ENCODE measurements around the gene LRP2.

Gene LRP2

DNA sequence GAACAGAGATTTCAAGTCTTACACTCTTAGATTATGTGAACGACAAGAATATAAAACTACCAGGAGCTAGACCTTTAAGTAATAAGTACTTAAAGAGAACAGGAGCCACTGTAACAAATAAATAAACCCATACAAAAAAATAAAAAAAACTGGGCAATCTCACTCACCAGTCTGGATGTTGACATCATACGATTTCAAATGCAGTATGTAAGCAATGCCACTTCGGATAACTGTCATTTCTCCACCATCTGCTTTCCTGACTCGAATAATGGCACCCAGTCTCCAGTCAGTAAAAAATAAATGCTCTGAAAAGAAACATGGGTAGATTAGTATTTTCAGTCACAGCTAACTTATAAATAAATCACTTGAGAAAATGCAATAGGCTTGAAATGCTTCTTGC, 115.1 kb downstream of the LRP2 start:
- DNase-seq (ENCODE audit: low read depth in 2 of 3, low spot score in 1 of 3): no peak

DNA sequence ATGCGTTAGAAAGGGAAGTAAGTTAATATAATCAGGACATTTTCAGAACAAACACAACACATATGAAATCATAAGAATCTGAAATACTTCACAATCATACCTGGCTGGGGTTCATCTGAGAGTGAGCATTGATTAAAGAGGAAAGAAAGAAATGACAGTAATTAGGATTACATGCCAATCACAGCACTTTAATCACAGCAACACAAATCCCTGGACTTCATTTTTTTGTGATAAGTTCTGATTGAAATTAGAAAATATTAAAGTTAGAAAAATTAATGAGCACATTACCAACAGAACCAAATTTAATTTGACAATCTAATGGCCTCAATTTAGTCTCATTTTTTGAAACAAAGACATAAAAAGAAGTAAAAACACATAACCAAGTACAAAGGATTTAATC, 121.9 kb downstream of the LRP2 start:
- no peak for DNase-seq (ENCODE audit: low read depth in 2 of 3, low spot score in 1 of 3)

DNA sequence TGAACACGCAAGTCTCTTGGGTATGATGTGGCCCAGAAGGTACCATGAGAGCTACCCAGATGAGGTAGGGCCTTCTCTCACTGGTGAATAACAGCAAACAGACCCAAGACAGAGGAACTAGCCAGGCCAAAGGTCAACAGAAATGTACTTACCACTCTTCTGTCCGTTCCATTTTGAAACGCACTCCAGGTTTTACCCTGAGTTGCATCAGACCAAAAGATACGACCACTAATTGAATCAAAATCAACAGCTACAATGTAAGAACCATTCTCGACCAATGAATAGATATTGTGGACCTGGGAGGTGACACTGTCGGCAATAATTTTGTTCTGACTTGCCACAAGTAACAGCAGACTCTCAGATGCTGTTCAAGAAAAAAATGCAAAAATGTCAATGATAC, 124.4 kb downstream of the LRP2 start:
- DNase-seq (ENCODE audit: low read depth in 2 of 3, low spot score in 1 of 3): no peak

DNA sequence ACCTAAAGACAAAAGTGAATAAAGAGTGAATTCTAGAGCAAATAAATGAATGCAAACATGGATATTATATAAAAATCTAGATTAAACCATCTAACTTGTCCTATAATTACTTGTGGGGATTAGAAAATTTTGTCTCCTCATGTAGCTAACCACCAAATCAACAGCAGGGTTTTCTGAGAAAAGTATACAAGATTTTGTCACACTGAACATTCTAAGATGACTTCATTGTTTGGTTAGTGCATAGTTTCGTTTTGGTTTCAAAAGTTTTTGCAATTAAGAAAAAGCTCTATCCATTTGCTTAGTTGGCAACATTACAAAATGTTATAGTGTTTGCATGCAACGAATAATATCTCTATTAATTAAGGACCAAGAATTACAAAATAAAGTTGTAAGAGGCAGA, 125.0 kb downstream of the LRP2 start:
- no peak for DNase-seq (ENCODE audit: low read depth in 2 of 3, low spot score in 1 of 3)

DNA sequence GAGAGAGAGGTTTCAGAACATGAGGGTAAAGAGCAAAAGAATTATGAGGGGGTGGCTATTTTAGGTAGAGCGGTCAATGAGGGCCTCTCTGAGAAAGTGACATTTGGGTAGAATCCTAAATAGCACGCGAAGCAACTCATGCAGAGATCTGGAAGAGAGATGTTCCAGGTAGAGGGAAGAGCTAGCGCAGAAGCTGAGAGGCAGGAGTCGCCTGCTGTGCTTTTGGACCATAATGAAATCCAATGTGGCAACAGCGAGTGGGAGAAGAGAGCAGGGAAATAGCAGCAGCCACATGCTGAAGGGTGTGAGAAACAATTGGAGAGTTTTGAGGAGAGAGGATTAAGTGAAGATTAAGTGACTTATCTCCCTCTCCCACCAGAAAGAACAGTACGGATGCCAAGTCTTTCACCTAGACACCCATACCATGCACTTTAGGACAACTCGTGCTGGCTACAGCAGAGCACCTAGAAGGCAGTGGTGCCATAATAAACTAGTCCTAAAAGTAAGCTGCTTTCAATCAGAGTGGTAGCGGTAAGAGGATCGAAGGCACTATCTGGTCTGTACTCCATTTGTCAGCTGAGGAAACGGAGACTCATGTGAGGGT, 129.7 kb downstream of the LRP2 start:
- DNase-seq (ENCODE audit: low read depth in 2 of 3, low spot score in 1 of 3): no peak

DNA sequence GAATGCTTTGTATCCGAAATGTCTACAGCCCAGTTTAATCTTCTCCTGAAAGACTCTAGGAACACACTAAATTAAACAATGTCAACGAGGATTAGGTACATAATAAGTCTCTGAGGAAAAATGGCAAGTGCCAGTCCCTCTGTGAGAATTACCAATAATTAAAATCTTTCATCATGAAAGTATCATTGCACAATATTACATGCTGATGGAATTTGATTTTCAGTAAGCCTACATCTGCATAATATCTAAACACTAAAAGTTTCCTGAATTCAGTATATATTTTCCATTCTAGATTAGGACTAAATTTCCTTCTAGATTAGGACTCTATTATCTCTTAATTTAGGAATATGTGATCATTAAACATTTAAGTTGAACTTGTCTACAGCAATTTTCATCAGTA, 132.1 kb downstream of the LRP2 start:
- no peak for DNase-seq (ENCODE audit: low read depth in 2 of 3, low spot score in 1 of 3)

DNA sequence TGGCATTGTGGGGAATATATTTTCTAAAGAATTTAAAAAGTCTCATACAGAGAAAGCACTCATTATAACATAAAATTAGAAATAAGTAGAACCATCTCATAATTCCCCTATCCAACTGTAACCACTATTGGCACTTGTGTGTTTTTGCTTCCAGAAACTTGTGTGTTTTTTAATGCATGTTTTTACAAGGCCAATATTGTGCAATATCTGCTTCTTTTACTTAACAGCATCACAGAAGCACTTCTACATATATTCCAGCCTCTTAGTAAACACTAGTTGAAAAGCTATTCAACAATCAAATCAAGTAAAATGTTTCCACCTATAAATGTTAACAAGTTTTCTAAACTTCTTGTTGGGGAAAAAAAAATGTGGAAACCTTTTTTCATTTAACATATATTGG, 132.7 kb downstream of the LRP2 start:
- DNase-seq (ENCODE audit: low read depth in 2 of 3, low spot score in 1 of 3): no peak

DNA sequence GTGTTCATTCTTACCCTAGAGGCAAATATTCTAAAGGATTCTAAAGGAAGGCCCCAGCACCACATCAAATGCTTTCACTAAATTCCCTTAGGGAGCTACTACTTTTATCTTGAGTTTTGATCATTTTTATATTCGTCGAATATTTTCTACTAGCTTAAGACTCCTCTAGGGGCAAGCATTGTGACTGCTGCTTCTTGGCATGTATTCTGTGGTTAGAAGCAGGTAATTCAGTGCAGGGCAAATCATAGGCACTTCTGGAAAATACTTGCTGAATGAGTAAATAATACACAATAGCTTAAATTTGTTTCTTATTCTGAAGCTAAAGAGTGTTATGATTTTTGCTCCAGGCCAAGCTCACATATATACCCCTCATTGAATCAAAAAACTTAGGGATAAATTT, 136.4 kb downstream of the LRP2 start:
- DNase-seq (ENCODE audit: low read depth in 2 of 3, low spot score in 1 of 3): no peak

DNA sequence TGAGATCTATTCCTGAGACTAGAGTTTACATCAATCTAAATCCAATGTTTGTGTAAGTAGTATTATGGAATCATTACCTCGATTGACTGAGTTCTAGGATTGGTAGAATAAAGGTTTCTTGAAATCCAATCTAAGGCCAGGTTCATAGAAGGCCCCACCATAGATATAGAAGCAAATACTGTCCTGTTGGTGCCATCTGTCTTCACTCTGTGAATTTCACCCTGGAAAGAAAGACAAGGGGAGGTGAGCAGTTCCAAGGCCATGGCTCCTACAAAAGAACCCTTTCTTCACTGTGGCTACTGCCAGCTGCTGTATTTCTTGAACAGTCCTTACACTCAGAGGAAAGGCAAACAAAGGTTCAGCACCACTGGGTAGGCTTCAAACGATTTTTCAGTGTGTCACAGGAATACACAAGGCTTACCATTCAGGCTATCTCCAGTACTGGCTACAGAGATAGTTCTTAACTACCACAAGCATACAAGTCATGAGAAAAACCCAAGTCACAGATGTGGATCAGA, 137.0 kb downstream of the LRP2 start:
- no peak for DNase-seq (ENCODE audit: low read depth in 2 of 3, low spot score in 1 of 3)

DNA sequence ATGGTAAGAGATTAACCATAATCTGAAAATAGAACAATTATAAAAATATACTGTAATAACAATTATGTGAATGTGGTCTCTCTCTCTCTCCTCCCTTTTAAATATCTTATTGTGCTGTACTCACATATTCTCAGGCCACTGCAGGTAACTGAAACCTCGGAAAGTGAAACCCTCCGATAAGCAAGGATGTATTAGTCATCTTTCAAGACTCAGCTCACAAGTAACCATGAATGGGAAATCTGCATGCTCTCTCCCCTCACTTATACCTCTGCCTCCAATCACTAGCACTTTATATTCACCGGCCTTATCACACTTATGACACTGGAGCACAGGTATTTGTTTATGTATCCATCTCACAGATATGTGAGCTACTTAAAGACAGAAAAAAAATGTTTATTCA, 139.7 kb downstream of the LRP2 start:
- no peak for DNase-seq (ENCODE audit: low read depth in 2 of 3, low spot score in 1 of 3)

DNA sequence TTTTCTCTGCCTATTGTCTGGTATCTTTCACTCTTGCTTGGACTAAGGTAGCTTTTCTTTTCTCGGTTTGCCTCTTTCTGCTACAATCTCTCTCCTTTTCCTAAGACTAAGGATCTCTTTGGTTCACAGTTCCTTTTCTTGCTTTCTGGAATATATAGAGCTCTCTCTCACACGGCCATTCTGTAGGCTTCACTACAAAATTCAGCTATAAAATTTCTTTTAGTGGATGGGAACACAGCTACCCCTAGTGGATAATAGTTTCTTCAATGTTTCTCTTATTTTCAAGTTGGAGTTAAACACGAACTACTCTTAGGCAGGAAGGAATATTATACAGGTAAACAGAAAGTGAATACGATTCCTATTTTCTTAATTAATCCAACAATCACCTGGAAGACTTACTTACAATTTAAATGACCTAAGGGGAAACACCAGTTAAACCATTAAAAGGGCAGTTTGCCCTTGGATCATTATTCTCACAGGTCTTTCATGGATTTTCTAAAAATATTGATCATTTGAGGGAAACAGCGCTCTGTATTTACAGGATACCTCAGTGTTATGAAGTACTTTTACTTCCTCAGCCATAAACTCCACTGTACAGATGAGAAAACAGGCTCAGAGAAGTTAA, 140.5 kb downstream of the LRP2 start:
- DNase-seq (ENCODE audit: low read depth in 2 of 3, low spot score in 1 of 3): no peak

DNA sequence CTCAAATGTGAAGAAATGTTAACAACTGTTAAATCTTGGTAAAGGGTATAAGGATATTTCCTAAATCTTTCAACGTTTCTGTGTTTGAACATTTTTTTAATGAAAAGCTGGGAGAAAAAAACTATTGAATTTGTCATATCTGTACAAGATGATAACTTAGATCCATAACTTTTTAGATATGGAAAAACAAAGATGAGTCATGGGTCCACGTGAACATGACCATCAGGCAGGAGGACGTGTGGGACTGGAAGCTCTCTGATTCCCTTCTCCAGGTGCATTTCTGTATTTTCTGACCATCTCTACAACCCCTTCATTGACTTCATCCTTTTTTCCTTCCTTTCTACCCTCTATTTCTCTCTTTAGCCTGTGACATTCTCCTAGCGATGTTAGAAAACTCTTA, 151.4 kb downstream of the LRP2 start:
- no peak for DNase-seq (ENCODE audit: low read depth in 2 of 3, low spot score in 1 of 3)

DNA sequence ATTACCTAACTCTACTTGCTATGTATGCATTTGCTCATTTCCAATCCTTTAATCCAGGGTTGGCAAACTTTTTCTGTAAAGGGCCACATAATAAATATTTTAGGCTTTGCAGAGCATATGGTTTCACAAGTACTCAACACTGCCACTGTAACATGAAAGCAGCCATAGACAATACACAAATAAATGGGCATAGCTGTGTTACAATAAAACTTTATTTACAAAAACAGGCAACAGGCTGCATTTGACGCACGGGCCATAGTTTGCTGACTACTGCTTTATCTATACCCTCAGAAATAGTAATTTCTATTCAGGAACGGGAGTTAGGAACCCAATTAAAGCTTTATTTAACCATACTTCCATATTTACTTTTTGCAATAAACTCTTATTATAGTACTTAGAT, 154.3 kb downstream of the LRP2 start:
- DNase-seq (ENCODE audit: low read depth in 2 of 3, low spot score in 1 of 3): no peak

DNA sequence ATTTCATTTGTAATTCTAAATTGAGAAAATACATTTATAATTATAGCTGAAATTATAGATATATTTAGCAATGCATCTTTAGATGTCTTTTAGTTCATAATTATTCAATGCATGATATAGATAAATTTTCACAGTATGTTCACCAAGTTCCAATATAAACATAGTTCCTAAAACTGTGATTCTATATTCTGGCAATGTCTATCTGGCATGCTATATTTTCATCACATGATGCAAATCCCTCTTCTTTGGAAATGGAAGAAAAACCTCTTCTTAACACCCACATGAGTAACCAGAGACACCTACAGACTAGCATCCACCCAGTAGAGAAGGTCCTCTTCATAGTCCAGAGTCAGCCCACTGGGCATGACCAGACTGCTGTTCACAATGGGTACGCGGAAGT, 157.2 kb downstream of the LRP2 start:
- DNase-seq (ENCODE audit: low read depth in 2 of 3, low spot score in 1 of 3): no peak

DNA sequence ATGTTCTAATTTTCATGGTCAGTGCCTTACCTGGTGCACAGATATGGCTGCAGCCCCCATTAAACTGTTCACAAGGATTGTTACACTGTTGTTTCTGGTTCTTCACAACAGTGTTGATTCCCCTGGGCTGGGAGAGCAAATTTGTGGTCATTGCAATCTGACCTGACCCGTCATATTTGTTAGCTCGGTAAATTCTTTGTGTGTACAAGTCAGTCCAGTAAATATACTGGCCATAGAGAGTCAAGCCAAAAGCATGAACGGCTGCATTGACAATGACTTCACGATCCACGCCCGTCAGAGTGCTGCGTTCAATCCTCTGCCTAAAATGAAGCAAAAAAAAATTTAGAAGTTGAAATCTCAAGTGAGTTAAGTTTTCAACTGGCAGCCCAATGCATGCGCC, 158.4 kb downstream of the LRP2 start:
- DNase-seq (ENCODE audit: low read depth in 2 of 3, low spot score in 1 of 3): no peak

DNA sequence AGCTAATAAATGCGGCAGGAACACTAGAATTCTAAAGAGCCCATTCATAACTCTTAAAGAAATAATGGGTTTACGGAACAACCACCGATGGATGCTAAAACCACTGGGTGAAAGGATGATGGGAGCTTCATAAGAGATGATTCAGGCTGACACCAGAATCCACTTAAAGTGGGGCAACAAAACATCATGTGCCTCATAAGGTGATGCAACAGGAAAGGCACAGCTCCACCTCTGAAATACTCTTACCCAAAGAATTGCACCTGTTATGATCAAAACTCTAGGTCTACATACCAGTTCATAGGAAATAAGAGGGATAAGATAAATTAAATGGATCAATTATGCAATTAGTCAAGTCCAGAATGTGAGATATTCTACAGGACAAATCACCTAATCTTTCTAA, 161.6 kb downstream of the LRP2 start:
- no peak for DNase-seq (ENCODE audit: low read depth in 2 of 3, low spot score in 1 of 3)

DNA sequence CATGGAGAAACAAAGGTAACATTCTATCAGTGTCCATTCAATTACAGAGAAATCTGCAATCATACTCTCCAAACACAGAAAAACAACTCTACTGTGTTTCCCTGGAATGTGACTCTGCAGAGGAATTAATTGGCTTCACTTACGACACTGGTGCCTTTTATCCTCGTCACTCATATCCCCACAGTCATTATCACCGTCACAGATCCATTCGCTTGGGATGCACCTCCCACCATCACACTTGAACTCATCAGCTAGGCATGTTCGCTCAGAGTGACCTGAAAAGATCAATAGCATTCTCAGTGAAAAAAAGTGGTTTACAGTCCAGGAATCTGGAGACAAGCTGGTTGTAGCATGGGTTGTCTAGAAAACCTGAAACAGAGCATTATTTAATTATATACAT, 168.7 kb downstream of the LRP2 start:
- DNase-seq (ENCODE audit: low read depth in 2 of 3, low spot score in 1 of 3): no peak

DNA sequence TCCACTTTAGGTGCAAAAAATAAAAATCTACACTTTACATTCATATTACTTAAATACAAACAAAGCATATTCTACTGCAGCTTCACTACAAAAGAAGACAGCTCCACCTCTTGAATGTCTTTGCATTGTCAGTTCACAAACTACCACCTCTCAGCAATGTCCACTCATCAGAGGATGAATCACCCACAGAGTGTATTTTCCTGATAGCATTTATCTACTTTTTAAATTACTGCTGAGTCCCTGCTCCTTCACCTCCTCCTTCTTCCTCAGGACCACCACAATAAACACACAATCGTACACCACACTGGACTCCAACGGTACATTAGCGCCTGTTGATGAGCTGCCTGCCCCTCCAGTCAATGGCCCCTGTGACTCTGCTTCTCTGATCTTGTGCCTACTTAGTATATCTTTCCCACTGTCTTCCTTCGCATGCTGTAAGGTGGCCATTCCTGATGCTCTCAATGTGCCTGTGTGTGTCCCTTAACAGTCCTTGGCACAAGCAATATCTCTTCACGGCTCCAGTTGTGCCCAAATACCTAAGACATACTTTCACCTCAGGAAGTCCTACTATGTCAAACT, 172.0 kb downstream of the LRP2 start:
- no peak for DNase-seq (ENCODE audit: low read depth in 2 of 3, low spot score in 1 of 3)

DNA sequence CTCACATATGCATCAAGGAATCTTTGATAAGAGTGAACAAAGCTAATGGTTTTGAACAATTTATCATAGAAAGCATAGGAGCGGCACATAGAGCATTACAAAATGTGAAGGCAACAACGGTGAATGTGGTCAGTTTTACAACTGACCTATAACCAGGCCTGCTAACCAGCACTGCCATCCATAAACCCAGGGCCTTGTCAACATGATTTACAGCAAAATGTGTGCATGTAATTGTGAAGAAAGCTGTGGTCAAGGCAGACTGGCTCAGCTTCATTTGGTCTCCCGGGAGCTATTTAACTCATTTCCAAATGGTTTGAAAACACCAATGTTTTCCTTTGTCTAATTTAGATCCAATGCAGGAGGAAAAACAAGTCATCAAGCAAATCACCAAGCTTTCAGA, 173.2 kb downstream of the LRP2 start:
- DNase-seq (ENCODE audit: low read depth in 2 of 3, low spot score in 1 of 3): no peak

DNA sequence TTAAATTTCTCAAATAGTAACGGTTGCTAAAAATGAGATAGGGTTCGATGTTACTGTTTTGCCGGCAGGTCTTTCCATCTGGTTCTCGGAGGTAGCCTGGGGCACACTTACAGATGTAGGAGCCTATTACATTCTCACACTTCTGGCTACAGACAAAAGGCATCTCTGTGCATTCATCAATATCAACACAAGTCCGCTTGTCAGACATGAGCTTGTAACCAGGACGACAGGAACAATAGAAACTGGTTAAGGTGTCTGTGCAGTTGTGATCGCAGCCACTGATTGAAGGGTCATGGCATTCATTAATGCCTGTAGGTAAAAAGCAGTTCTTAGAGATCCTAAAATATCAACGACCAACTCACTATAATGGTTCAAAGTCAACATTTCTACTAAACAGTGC, 176.6 kb downstream of the LRP2 start:
- DNase-seq (ENCODE audit: low read depth in 2 of 3, low spot score in 1 of 3): no peak

DNA sequence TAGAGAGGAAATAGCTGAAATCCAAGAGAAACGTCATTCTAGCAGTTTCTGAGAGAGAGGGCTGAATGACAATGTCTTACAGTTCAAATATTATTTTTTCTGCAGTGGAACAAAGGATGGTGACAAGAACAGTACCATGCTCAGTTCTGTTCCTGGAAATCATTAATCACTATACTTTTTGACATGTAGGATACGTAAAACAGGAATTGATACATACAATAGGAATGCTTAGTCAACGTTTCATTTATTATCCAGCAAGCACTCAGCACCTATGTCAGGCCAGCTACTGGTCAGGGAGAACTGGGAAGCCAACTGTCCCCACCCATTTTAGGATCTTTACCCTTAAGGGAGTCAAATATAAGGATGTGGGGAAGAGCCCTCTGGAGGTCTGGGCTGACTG, 178.3 kb downstream of the LRP2 start:
- DNase-seq (ENCODE audit: low read depth in 2 of 3, low spot score in 1 of 3): no peak

DNA sequence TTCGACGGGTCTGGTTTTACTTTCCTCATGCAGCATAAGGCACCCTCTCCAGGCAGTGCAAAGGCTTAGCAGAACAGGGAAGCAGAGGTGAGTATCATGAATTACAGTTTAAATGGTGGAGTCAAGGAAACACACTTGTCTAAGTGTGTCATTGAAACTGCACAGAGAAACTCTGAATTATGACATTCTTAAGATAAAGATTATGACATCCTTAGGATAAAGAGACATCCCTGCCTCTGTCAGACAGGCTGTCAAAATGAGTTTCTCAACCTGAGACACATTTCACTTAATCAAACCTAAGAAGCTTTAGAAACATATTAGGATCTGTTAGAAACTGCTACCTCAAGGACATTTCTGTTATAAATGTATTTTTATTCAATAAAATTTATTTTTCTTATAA, 179.8 kb downstream of the LRP2 start:
- DNase-seq (ENCODE audit: low read depth in 2 of 3, low spot score in 1 of 3): no peak

DNA sequence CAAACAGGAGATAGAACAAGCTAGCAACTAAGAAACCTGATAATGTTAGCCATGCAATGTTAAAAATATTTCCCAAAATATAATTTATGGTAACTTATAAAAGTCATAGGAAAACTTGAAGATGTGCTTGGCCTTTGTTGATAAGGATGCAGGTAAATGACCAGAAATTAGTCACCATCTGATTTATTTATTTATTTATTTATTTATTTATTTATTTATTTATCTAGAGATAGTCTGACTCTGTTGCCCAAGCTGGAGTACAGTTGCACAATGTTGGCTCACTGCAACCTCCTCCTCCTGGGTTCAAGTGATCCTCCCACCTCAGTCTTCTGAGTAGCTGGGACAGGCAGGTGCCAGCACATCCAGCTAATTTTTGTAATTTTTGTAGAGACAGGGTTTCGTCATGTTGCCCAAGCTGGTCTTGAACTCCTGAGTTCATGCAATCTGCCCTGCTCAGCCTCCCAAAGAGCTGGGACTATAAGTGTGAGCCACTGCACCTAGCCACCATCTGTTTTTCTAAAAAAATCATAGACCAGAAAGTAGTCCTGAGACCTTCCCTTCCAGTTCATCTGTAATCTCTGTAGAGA, 183.4 kb downstream of the LRP2 start:
- DNase-seq (ENCODE audit: low read depth in 2 of 3, low spot score in 1 of 3): no peak
